ENCODE results near the gene SLC24A4. TPM values are rescaled to one million over a fixed set of nuclear protein-coding genes. Genes with fewer than 3 reads are reported as not detected.

SLC24A4 gene
- total and polyA plus RNA-seq, 2 of the 4 experiments (the other 2 are of a cell fraction): not detected

GRCh38 chr14:92398888-92399636 lies 76.1 kb downstream of the SLC24A4 start:
- no peak overlapping the region for H3K14ac ChIP-seq (replicated peaks; ENCODE audit: low read depth, low read length)
- H2BK5ac ChIP-seq (ENCODE audit: low read depth, low read length, poor library complexity, severe bottlenecking): no peak overlapping the region
- no peak overlapping the region for H3K56ac ChIP-seq (ENCODE audit: extremely low read depth, insufficient read depth, low read length)
- H3K27me3 ChIP-seq (ENCODE audit: control insufficient read depth, insufficient read depth, low read length): peaks cover 3% of the 10 kb centered on the region; the same call in 1 of the 2 replicates
- intact Hi-C loops (cut with micrococcal nuclease) (no loop called here), dilution Hi-C loops (cut with HindIII; ENCODE audit: low sequenced_read_pairs, unreplicated experiment) (no loop called here), in situ Hi-C loops (cut with MboI; ENCODE audit: low sequenced_read_pairs) (no loop called here)
- peaks cover 9% of the 10 kb centered on the region; the same call in 1 of the 2 replicates for H3K9me1 ChIP-seq (ENCODE audit: insufficient read depth, low read length)
- no peak overlapping the region for H4K8ac ChIP-seq (ENCODE audit: low read depth in 2 of 2, low read length in 2 of 2)
- no peaks in the 10 kb centered on the region for H3K79me1 ChIP-seq (ENCODE audit: low read depth in 1 of 2, low read length in 2 of 2)
- H3K4ac ChIP-seq (ENCODE audit: low read depth, low read length): no peak overlapping the region
- BruUV-seq (replicated peaks): no TSS peak
- H2AK9ac ChIP-seq (replicated peaks; ENCODE audit: low read depth, low read length, poor library complexity): no peak overlapping the region
- peaks cover 13% of the 10 kb centered on the region for H3K4me1 ChIP-seq (ENCODE audit: control insufficient read depth, insufficient read depth, low read length)
- no peak overlapping the region for H3K18ac ChIP-seq (ENCODE audit: low read depth, low read length)
- ChIA-PET POLR2A (ENCODE audit: unreplicated experiment) (no interaction called here), CTCF (no interaction called here)
- no peak overlapping the region for H2BK120ac ChIP-seq (ENCODE audit: low read depth, low read length)
- H3K9me3 ChIP-seq (ENCODE audit: control insufficient read depth, insufficient read depth, low read length): peaks cover 6% of the 10 kb centered on the region; the same call in 1 of the 2 replicates
- H3K27ac ChIP-seq (ENCODE audit: insufficient read depth, low read length): no peak overlapping the region
- no peak overlapping the region for H3K23ac ChIP-seq (ENCODE audit: low read depth, low read length)
- no peak overlapping the region for H3K4me3 ChIP-seq (ENCODE audit: insufficient read depth, low read depth, low read length)
- TF ChIP-seq RCOR1 (IDR thresholded peaks at IDR 0.05; ENCODE audit: insufficient replicate concordance, low read length): no peak
- no peak for TF ChIP-seq CEBPB (IDR thresholded peaks at IDR 0.05; ENCODE audit: low read depth, low read length)
- TF ChIP-seq MAFK (IDR thresholded peaks at IDR 0.05; ENCODE audit: low read depth, low read length): no peak
- TF ChIP-seq MXI1 (IDR thresholded peaks at IDR 0.05; ENCODE audit: borderline replicate concordance, low read depth, low read length): no peak
- no peak for TF ChIP-seq RFX5 (IDR thresholded peaks at IDR 0.05; ENCODE audit: low read depth, low read length)
- no peak for TF ChIP-seq CHD1 (IDR thresholded peaks at IDR 0.05; ENCODE audit: low read depth, low read length)
- no peak for TF ChIP-seq USF2 (IDR thresholded peaks at IDR 0.05; ENCODE audit: low read depth, low read length)
- no peak for TF ChIP-seq POLR2A (IDR thresholded peaks at IDR 0.05; ENCODE audit: low read depth, low read length)
- TF ChIP-seq BHLHE40 (IDR thresholded peaks at IDR 0.05; ENCODE audit: low read depth, low read length): no peak
- H4K20me1 ChIP-seq (ENCODE audit: insufficient read depth, low read length): no peaks in the 10 kb centered on the region
- H2BK20ac ChIP-seq (ENCODE audit: low read depth, low read length): no peak overlapping the region
- H2AFZ ChIP-seq (replicated peaks; ENCODE audit: low read length, poor library complexity): no peak overlapping the region
- no peak for DNase-seq
- no peak overlapping the region for H3K4me2 ChIP-seq (ENCODE audit: low read depth, low read length)
- H3K36me3 ChIP-seq (ENCODE audit: control insufficient read depth, insufficient read depth, low read length): no peaks in the 10 kb centered on the region
- no peak overlapping the region for H2AK5ac ChIP-seq (ENCODE audit: low read depth, low read length)
- H4K5ac ChIP-seq (ENCODE audit: low read depth, low read length): no peak overlapping the region
- 90% methylated on average over 2 of the region's 7 CpGs; no CpG with 5 or more reads in 1 of the 2 experiments for WGBS, 2 experiments (ENCODE audit: extremely low coverage in 2 of 2, insufficient read length in 1 of 2)
- 0 out of 3 replicates have a peak overlapping the region, but pooled peaks have one; percentile 12 for H2BK15ac ChIP-seq (ENCODE audit: low read depth, low read length)
- no peak overlapping the region for H3K9ac ChIP-seq (ENCODE audit: low read depth, low read length)
- H4K91ac ChIP-seq (ENCODE audit: insufficient read depth, low read depth, low read length): no peak overlapping the region
- no peak for ATAC-seq (ENCODE audit: low read depth)

All from IMR-90 (cell line).